Neural progenitor cell (in vitro differentiated cells): ENCODE measurements around the gene MEGF9. TPM values are rescaled to one million over a fixed set of nuclear protein-coding genes. Genes with fewer than 3 reads are reported as not detected.

Experiments
- DNase-seq: peaks from one replicate; pipeline ENCODE4 v3.0.0-alpha.2; 2016; ENCODE audit warnings: low spot score
- H2AFZ ChIP-seq: fragments of 200-600 bp; sonication (generic); replicated peaks from 2 replicates; pipeline ENCODE4 v1.6.1; 2016; ENCODE audit warnings: antibody characterized with exemption
- H3F3A ChIP-seq: fragments of 200-600 bp; sonication (generic); 2 replicates; pipeline ENCODE4 v1.6.1; 2016; ENCODE audit warnings: antibody characterized with exemption, low read depth
- H3K27ac ChIP-seq: fragments of 200-600 bp; sonication (generic); 2 replicates; pipeline ENCODE4 v1.5.1; 2016; ENCODE audit warnings: mild to moderate bottlenecking
- H3K27me3 ChIP-seq: fragments of 200-600 bp; sonication (generic); 2 replicates; pipeline ENCODE4 v1.6.1; 2016; ENCODE audit warnings: mild to moderate bottlenecking, moderate library complexity
- H3K36me3 ChIP-seq: fragments of 200-600 bp; sonication (generic); 2 replicates; pipeline ENCODE4 v1.5.1; 2016
- H3K4me1 ChIP-seq: fragments of 200-600 bp; sonication (generic); 2 replicates; pipeline ENCODE4 v1.6.1; 2016; ENCODE audit warnings: mixed run types
- H3K4me2 ChIP-seq: fragments of 200-600 bp; sonication (generic); 2 replicates; pipeline ENCODE4 v1.6.1; 2016
- H3K4me3 ChIP-seq: fragments of 200-600 bp; sonication (generic); 2 replicates; pipeline ENCODE4 v1.5.1; 2016
- H3K79me2 ChIP-seq: fragments of 200-600 bp; sonication (generic); 2 replicates; pipeline ENCODE4 v1.6.1; 2016; ENCODE audit warnings: low read depth
- H3K9ac ChIP-seq: fragments of 200-600 bp; sonication (generic); 2 replicates; pipeline ENCODE4 v1.6.1; 2016
- H3K9me3 ChIP-seq: fragments of 200-600 bp; sonication (generic); 2 replicates; pipeline ENCODE4 v1.5.1; 2016; ENCODE audit warnings: low read depth
- H4K20me1 ChIP-seq: fragments of 200-600 bp; sonication (generic); 2 replicates; pipeline ENCODE4 v1.6.1; 2016; ENCODE audit warnings: low read depth
- H3K27ac Mint-ChIP-seq: 3 replicates; pipeline ENCODE4 v1.8.0; 2021; ENCODE audit warnings: mixed read lengths
- H3K27me3 Mint-ChIP-seq: 2 replicates; pipeline ENCODE4 v1.8.0; 2022; ENCODE audit warnings: low read depth, mild to moderate bottlenecking, inconsistent platforms, moderate library complexity, mixed read lengths; ENCODE audit not compliant: insufficient read depth
- H3K36me3 Mint-ChIP-seq: 3 replicates; pipeline ENCODE4 v1.8.0; 2021; ENCODE audit warnings: mixed read lengths
- H3K4me1 Mint-ChIP-seq: 3 replicates; pipeline ENCODE4 v1.8.0; 2021; ENCODE audit warnings: mixed read lengths
- H3K4me3 Mint-ChIP-seq: 3 replicates; pipeline ENCODE4 v1.8.0; 2021; ENCODE audit warnings: mild to moderate bottlenecking, moderate library complexity, mixed read lengths
- H3K9me3 Mint-ChIP-seq: 3 replicates; pipeline ENCODE4 v1.8.0; 2020; ENCODE audit warnings: mixed read lengths
- EZH2 ChIP-seq: fragments of 200-600 bp; sonication (generic); IDR thresholded peaks from 2 replicates; pipeline ENCODE4 v1.6.1; 2017; ENCODE audit warnings: antibody characterized with exemption, mild to moderate bottlenecking, moderate library complexity
- EZH2phosphoT487 ChIP-seq: fragments of 200-600 bp; sonication (generic); IDR thresholded peaks from 2 replicates; pipeline ENCODE4 v1.6.1; 2017; ENCODE audit warnings: antibody characterized with exemption
- total RNA-seq: library from RNA; depleted of rRNA; stranded (reverse); fragments of >200 nt; gene quantifications from 2 replicates; pipeline ENCODE4 v1.2.3, GENCODE V29; 2015; ENCODE audit warnings: low replicate concordance
- TF ChIP-seq, protein P1 (sequence below): fragments of 200-600 bp; sonication (generic); IDR thresholded peaks from 2 replicates; pipeline ENCODE4 v1.5.1; 2017; ENCODE audit warnings: antibody characterized with exemption, mild to moderate bottlenecking

Gene MEGF9
- total RNA-seq, 1 donor from 2014 or later, result 6.2 TPM

DNA sequence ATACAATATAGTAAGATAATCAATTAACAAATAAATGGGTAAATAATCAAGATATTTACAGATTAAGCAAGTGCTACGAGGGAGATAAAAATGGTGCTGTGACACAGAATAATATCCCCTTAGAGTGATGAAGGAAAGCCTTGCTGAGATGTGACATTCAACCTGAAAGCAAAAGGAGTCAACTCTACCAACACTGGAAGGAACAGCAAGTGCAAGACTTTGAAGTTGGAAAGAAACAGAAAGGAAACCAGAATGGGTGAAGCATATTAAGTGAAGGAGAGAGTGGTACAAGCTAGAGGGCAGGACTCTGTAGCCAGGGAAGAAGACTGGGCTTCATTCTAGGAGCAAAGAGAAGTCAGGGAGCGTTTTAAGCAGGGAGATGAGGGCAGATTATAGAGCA lies 12.2 kb upstream of the MEGF9 start:
- Mint-ChIP-seq H3K36me3 (no peaks in the 10 kb centered on the region), H3K9me3 (no peaks in the 10 kb centered on the region), H3K4me3 (no peak overlapping the region)

DNA sequence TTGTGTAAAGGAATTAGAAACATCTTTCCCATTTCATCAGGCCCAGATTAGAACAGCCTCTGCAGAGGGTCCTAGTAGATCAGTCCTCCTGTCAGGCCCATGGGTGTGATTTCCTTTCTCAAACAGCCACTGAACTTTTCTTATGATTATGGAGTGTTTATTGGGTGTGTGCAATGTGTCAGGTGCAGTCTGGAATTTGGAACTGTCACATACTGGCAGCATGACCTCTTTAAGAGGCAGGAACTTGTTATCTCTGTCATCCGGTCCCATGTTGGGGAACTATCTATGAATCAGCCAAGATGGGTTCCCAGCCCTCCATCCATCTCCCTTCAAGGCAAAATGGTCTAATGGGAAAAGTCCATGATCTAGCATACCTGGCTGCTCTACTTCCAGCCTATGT lies 11.6 kb upstream of the MEGF9 start:
- no peaks in the 10 kb centered on the region for H3K9me3 Mint-ChIP-seq
- H3K36me3 Mint-ChIP-seq, result no peaks in the 10 kb centered on the region
- Histone ChIP-seq H3K4me2 (no peak overlapping the region), H3K4me3 (no peak overlapping the region), H3K9me3 (no peaks in the 10 kb centered on the region), H4K20me1 (no peaks in the 10 kb centered on the region), H3K4me1 (peaks cover 3% of the 10 kb centered on the region), H3K27me3 (no peaks in the 10 kb centered on the region), H3K9ac (no peak overlapping the region), H3K27ac (no peak overlapping the region), H3K79me2 (no peaks in the 10 kb centered on the region), H3F3A (peaks cover 7% of the 10 kb centered on the region), H3K36me3 (no peaks in the 10 kb centered on the region), H2AFZ (no peak overlapping the region)
- no peak overlapping the region for H3K4me3 Mint-ChIP-seq
- H3K4me1 Mint-ChIP-seq, result peaks cover 13% of the 10 kb centered on the region
- no peak for TF ChIP-seq EZH2phosphoT487
- no peak for TF ChIP-seq EZH2
- TF ChIP-seq, protein P1, sequence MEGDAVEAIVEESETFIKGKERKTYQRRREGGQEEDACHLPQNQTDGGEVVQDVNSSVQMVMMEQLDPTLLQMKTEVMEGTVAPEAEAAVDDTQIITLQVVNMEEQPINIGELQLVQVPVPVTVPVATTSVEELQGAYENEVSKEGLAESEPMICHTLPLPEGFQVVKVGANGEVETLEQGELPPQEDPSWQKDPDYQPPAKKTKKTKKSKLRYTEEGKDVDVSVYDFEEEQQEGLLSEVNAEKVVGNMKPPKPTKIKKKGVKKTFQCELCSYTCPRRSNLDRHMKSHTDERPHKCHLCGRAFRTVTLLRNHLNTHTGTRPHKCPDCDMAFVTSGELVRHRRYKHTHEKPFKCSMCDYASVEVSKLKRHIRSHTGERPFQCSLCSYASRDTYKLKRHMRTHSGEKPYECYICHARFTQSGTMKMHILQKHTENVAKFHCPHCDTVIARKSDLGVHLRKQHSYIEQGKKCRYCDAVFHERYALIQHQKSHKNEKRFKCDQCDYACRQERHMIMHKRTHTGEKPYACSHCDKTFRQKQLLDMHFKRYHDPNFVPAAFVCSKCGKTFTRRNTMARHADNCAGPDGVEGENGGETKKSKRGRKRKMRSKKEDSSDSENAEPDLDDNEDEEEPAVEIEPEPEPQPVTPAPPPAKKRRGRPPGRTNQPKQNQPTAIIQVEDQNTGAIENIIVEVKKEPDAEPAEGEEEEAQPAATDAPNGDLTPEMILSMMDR, result no peak
- DNase-seq, result no peak
- no peak overlapping the region for H3K27ac Mint-ChIP-seq
- H3K27me3 Mint-ChIP-seq, result peaks cover 7% of the 10 kb centered on the region

More for the DNA sequence above, 12.2 kb upstream of the MEGF9 start:
- H2AFZ ChIP-seq, result no peak overlapping the region
- no peak overlapping the region for H3K9ac ChIP-seq
- no peaks in the 10 kb centered on the region for H3K79me2 ChIP-seq
- H3K36me3 ChIP-seq, result no peaks in the 10 kb centered on the region
- TF ChIP-seq EZH2phosphoT487, result no peak
- TF ChIP-seq, protein P1, result no peak
- TF ChIP-seq EZH2, result no peak
- no peak for DNase-seq
- H3K4me1 ChIP-seq, result peaks cover 8% of the 10 kb centered on the region
- peaks cover 13% of the 10 kb centered on the region for H3F3A ChIP-seq
- H3K4me1 Mint-ChIP-seq, result peaks cover 18% of the 10 kb centered on the region
- H3K27me3 ChIP-seq, result no peaks in the 10 kb centered on the region
- no peak overlapping the region for H3K4me2 ChIP-seq
- H3K4me3 ChIP-seq, result no peak overlapping the region
- no peak overlapping the region for H3K27ac Mint-ChIP-seq
- no peak overlapping the region for H3K27ac ChIP-seq
- no peaks in the 10 kb centered on the region for H3K9me3 ChIP-seq
- H3K27me3 Mint-ChIP-seq, result peaks cover 7% of the 10 kb centered on the region
- H4K20me1 ChIP-seq, result no peaks in the 10 kb centered on the region

DNA sequence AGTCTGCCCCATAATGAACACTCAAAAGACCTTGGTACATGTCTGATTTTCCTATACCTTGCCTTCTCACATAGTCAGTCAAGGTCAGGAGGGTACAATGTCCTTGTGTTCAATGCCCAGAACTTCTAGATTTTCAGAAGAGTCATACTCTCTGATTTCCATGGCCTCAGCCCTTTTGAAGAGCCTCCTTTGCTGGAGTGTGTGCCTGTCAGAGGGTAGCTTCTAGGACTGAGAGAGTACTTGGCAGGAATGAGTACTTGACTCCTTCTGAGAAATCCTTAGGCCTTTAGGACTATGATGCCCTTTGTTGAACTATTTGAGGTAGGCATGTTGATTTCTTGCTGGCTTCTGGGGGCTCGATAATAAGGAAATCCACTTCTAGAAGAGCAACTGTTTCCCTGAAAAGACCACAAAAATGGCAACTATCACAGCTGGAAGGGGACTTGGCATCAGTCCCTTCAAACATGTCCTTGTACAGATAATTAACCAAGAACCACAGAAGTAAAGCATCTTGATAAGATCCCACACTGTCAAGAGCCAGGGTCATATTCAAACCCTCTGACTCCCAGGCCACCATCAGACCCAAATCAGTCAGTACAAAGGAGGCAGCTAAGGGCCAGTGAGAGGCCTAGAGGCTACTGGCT lies 10.6 kb upstream of the MEGF9 start:
- Histone ChIP-seq H3K9me3 (no peaks in the 10 kb centered on the region), H3F3A (peaks cover under 1% of the 10 kb centered on the region), H3K4me2 (no peak overlapping the region), H3K9ac (no peak overlapping the region), H3K36me3 (no peaks in the 10 kb centered on the region), H4K20me1 (no peaks in the 10 kb centered on the region), H3K27ac (no peak overlapping the region), H3K4me1 (no peaks in the 10 kb centered on the region), H2AFZ (no peak overlapping the region), H3K4me3 (no peak overlapping the region), H3K27me3 (no peaks in the 10 kb centered on the region), H3K79me2 (no peaks in the 10 kb centered on the region)
- H3K36me3 Mint-ChIP-seq, result no peaks in the 10 kb centered on the region
- H3K27me3 Mint-ChIP-seq, result peaks cover 5% of the 10 kb centered on the region
- H3K9me3 Mint-ChIP-seq, result no peaks in the 10 kb centered on the region
- H3K27ac Mint-ChIP-seq, result no peak overlapping the region
- no peak overlapping the region for H3K4me3 Mint-ChIP-seq
- TF ChIP-seq, protein P1, result no peak
- TF ChIP-seq EZH2 (no peak), EZH2phosphoT487 (no peak)
- H3K4me1 Mint-ChIP-seq, result peaks cover 4% of the 10 kb centered on the region
- DNase-seq, result no peak
